H9 (cell line): Measurements from ENCODE around the gene RASGRF2. TPM values are rescaled to one million over a fixed set of nuclear protein-coding genes. Genes with fewer than 3 reads are reported as not detected.

Experiments used
- DNase-seq: peaks from one replicate; pipeline ENCODE4 v3.0.0-alpha.2; 2017
- H2AFZ ChIP-seq: one replicate; pipeline ENCODE4 v1.6.1; 2013; ENCODE audit warnings: mild to moderate bottlenecking, low read length, control low read depth, moderate library complexity
- H2AK5ac ChIP-seq: 2 replicates; pipeline ENCODE4 v1.6.1; 2013; ENCODE audit warnings: low read length, control low read depth, mixed read lengths; ENCODE audit not compliant: insufficient read length
- H2BK120ac ChIP-seq: one replicate; pipeline ENCODE4 v1.6.1; 2013; ENCODE audit warnings: low read depth, mild to moderate bottlenecking, low read length, control low read depth, inconsistent platforms; ENCODE audit not compliant: poor library complexity, severe bottlenecking
- H2BK12ac ChIP-seq: 2 replicates; pipeline ENCODE4 v1.6.1; 2013; ENCODE audit warnings: low read length, control low read depth, mixed read lengths, low read depth; ENCODE audit not compliant: insufficient read length
- H2BK15ac ChIP-seq: 2 replicates; pipeline ENCODE4 v1.6.1; 2013; ENCODE audit warnings: low read depth, low read length, control low read depth
- H2BK20ac ChIP-seq: one replicate; pipeline ENCODE4 v1.6.1; 2013; ENCODE audit warnings: low read depth, mild to moderate bottlenecking, low read length, control low read depth, inconsistent platforms; ENCODE audit not compliant: poor library complexity, severe bottlenecking
- H2BK5ac ChIP-seq: 2 replicates; pipeline ENCODE4 v1.6.1; 2013; ENCODE audit warnings: low read length, control low read depth, mixed read lengths; ENCODE audit not compliant: insufficient read length
- H3K14ac ChIP-seq: 2 replicates; pipeline ENCODE4 v1.6.1; 2013; ENCODE audit warnings: low read length, control low read depth; ENCODE audit not compliant: insufficient read depth
- H3K18ac ChIP-seq: 2 replicates; pipeline ENCODE4 v1.6.1; 2013; ENCODE audit warnings: low read depth, mild to moderate bottlenecking, mixed read lengths, low read length, control low read depth; ENCODE audit not compliant: insufficient read length
- H3K23ac ChIP-seq: 2 replicates; pipeline ENCODE4 v1.6.1; 2013; ENCODE audit warnings: low read length, control low read depth, mixed read lengths, low read depth; ENCODE audit not compliant: insufficient read length
- H3K23me2 ChIP-seq: 2 replicates; pipeline ENCODE4 v1.6.1; 2013; ENCODE audit warnings: low read depth, mild to moderate bottlenecking, mixed read lengths, low read length, control low read depth; ENCODE audit not compliant: insufficient read length, poor library complexity, severe bottlenecking
- H3K27ac ChIP-seq: 2 replicates; pipeline ENCODE4 v1.5.1; 2013; ENCODE audit warnings: low read length, control low read depth, mixed read lengths, low read depth; ENCODE audit not compliant: insufficient read length
- H3K27me3 ChIP-seq: 2 replicates; pipeline ENCODE4 v1.6.1; 2013; ENCODE audit warnings: low read length, control low read depth, inconsistent platforms; ENCODE audit not compliant: insufficient read depth
- H3K4ac ChIP-seq: 2 replicates; pipeline ENCODE4 v1.6.1; 2013; ENCODE audit warnings: low read depth, mild to moderate bottlenecking, control low read depth, inconsistent platforms, low read length, moderate library complexity
- H3K4me1 ChIP-seq: 2 replicates; pipeline ENCODE4 v1.6.1; 2013; ENCODE audit warnings: low read length, control low read depth, inconsistent platforms; ENCODE audit not compliant: insufficient read depth
- H3K4me2 ChIP-seq: 2 replicates; pipeline ENCODE4 v1.6.1; 2013; ENCODE audit warnings: low read length, control low read depth, mixed read lengths; ENCODE audit not compliant: insufficient read length, insufficient read depth
- H3K56ac ChIP-seq: 2 replicates; pipeline ENCODE4 v1.6.1; 2013; ENCODE audit warnings: low read depth, mild to moderate bottlenecking, mixed read lengths, low read length, control low read depth; ENCODE audit not compliant: insufficient read length
- H3K79me1 ChIP-seq: 2 replicates; pipeline ENCODE4 v1.6.1; 2013; ENCODE audit warnings: low read depth, mild to moderate bottlenecking, moderate library complexity, low read length, control low read depth, inconsistent platforms; ENCODE audit not compliant: insufficient read depth, poor library complexity, severe bottlenecking
- H3K79me2 ChIP-seq: 2 replicates; pipeline ENCODE4 v1.6.1; 2013; ENCODE audit warnings: low read length, control low read depth, inconsistent platforms; ENCODE audit not compliant: insufficient read depth
- H3K9ac ChIP-seq: 2 replicates; pipeline ENCODE4 v1.6.1; 2013; ENCODE audit warnings: low read length, control low read depth, mixed read lengths; ENCODE audit not compliant: insufficient read length; ENCODE audit errors: extremely low read depth
- H3K9me3 ChIP-seq: one replicate; pipeline ENCODE4 v1.6.1; 2013; ENCODE audit warnings: low read depth, low read length, inconsistent platforms; ENCODE audit not compliant: control insufficient read depth
- H3T11ph ChIP-seq: one replicate; pipeline ENCODE4 v1.6.1; 2013; ENCODE audit warnings: mild to moderate bottlenecking, low read length, control low read depth, inconsistent platforms
- H4K20me1 ChIP-seq: one replicate; pipeline ENCODE4 v1.6.1; 2013; ENCODE audit not compliant: control insufficient read depth, insufficient read length, insufficient read depth
- H4K5ac ChIP-seq: 2 replicates; pipeline ENCODE4 v1.6.1; 2013; ENCODE audit warnings: low read depth, mild to moderate bottlenecking, mixed read lengths, low read length, control low read depth; ENCODE audit not compliant: insufficient read length
- H4K8ac ChIP-seq: replicated peaks from 2 replicates; pipeline ENCODE4 v1.6.1; 2013; ENCODE audit warnings: low read length, control low read depth, mixed read lengths, low read depth; ENCODE audit not compliant: insufficient read length
- H4K91ac ChIP-seq: 2 replicates; pipeline ENCODE4 v1.6.1; 2013; ENCODE audit warnings: low read depth, mild to moderate bottlenecking, moderate library complexity, mixed read lengths, low read length, control low read depth; ENCODE audit not compliant: insufficient read length
- H3K27ac Mint-ChIP-seq, 3 experiments: 2 replicates in 2 of 3; 3 replicates in 1 of 3; pipeline ENCODE4 v1.8.0; 2020 to 2021; ENCODE audit warnings: mixed read lengths in 3 of 3, mild to moderate bottlenecking in 1 of 3, moderate library complexity in 1 of 3
- H3K27me3 Mint-ChIP-seq: 2 replicates; pipeline ENCODE4 v1.8.0; 2021; ENCODE audit warnings: low read depth, mild to moderate bottlenecking, moderate library complexity, mixed read lengths
- H3K36me3 Mint-ChIP-seq, 3 experiments: 2 replicates in 2 of 3; 3 replicates in 1 of 3; pipeline ENCODE4 v1.8.0; 2020 to 2021; ENCODE audit warnings: low read depth in 3 of 3, mixed read lengths in 3 of 3; ENCODE audit not compliant: insufficient read depth in 1 of 3
- H3K4me1 Mint-ChIP-seq, 2 experiments: 2 replicates each; pipeline ENCODE4 v1.8.0; 2020; ENCODE audit warnings: mixed read lengths in 2 of 2
- H3K4me3 Mint-ChIP-seq, 2 experiments: 2 replicates in 1 of 2; 3 replicates in 1 of 2; pipeline ENCODE4 v1.8.0; 2020 to 2021; ENCODE audit warnings: mild to moderate bottlenecking in 2 of 2, mixed read lengths in 2 of 2, moderate library complexity in 1 of 2
- H3K9me3 Mint-ChIP-seq, 2 experiments: 2 replicates in 1 of 2; 3 replicates in 1 of 2; pipeline ENCODE4 v1.8.0; 2020; ENCODE audit warnings: mild to moderate bottlenecking in 2 of 2, mixed read lengths in 2 of 2, moderate library complexity in 1 of 2
- WGBS: extraction: QIAGEN DNeasy Blood & Tissue Kit; methylation state at CpG from one replicate; pipeline ENCODE4 v1.1.7; 2013; ENCODE audit warnings: missing lambda C conversion rate, low lambda C conversion rate, mixed read lengths; ENCODE audit not compliant: insufficient read length; ENCODE audit errors: extremely low coverage; 5-methylcytosine and 5-hydroxymethylcytosine counted together
- total RNA-seq: library from RNA; stranded (reverse); gene quantifications from 2 replicates; pipeline ENCODE4 v1.2.1, GENCODE V29; 2021
- TF ChIP-seq, protein P1 (sequence below): fragments of 200-600 bp; sonication (generic); conservative IDR thresholded peaks from 3 replicates; pipeline ENCODE4 v1.8.0; 2021; ENCODE audit warnings: antibody characterized with exemption, mild to moderate bottlenecking

RASGRF2 gene
- total RNA-seq, 1 experiment from 2014 or later = 13.5 TPM

DNA sequence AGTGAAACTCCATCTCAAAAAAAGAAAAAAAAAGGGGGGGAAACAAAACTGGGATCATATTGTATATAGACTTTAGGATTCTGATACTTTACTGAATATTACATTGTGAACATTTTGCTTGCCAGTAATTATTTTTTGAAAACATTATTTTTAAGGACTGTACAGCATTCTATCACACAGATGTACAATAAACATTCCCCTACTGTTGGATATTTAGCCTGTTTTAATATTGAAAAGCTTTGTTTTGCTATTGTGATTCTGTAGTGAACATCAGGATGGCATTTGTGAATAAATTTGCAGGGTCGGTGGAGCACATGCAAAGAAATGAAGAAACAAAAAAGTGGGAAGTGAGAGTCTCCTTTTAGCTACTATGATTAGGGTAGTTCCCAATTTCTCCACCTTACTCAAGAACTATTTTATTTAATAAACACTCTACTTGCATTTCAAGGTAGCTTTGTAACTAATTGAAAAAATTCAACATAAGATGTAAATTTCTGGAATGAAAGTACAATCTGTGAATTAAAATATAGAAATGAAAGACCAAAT, 18.7 kb downstream of the RASGRF2 start:
- no peak overlapping the region for H3K18ac ChIP-seq
- no peak overlapping the region for H4K5ac ChIP-seq
- no peak overlapping the region for H3K27ac ChIP-seq
- H2BK5ac ChIP-seq = no peak overlapping the region
- no peaks in the 10 kb centered on the region for H3K9me3 Mint-ChIP-seq
- peaks cover 11% of the 10 kb centered on the region; the same call in 1 of the 2 replicates for H3K79me2 ChIP-seq
- H4K8ac ChIP-seq = no peak overlapping the region
- no peaks in the 10 kb centered on the region for H4K20me1 ChIP-seq
- no peak overlapping the region for H3T11ph ChIP-seq
- H3K27me3 ChIP-seq = no peaks in the 10 kb centered on the region
- no peaks in the 10 kb centered on the region for H3K27me3 Mint-ChIP-seq
- H3K9ac ChIP-seq = no peak overlapping the region
- H3K23ac ChIP-seq = no peak overlapping the region
- DNase-seq = no peak
- no peak overlapping the region for H3K4ac ChIP-seq
- H2BK15ac ChIP-seq = no peak overlapping the region
- H3K4me2 ChIP-seq = no peak overlapping the region
- no peak overlapping the region for H4K91ac ChIP-seq
- TF ChIP-seq, protein P1, sequence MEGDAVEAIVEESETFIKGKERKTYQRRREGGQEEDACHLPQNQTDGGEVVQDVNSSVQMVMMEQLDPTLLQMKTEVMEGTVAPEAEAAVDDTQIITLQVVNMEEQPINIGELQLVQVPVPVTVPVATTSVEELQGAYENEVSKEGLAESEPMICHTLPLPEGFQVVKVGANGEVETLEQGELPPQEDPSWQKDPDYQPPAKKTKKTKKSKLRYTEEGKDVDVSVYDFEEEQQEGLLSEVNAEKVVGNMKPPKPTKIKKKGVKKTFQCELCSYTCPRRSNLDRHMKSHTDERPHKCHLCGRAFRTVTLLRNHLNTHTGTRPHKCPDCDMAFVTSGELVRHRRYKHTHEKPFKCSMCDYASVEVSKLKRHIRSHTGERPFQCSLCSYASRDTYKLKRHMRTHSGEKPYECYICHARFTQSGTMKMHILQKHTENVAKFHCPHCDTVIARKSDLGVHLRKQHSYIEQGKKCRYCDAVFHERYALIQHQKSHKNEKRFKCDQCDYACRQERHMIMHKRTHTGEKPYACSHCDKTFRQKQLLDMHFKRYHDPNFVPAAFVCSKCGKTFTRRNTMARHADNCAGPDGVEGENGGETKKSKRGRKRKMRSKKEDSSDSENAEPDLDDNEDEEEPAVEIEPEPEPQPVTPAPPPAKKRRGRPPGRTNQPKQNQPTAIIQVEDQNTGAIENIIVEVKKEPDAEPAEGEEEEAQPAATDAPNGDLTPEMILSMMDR = no peak
- H3K9me3 ChIP-seq = no peaks in the 10 kb centered on the region
- no peak overlapping the region for H3K56ac ChIP-seq
- no peak overlapping the region for H3K14ac ChIP-seq
- no peak overlapping the region for H2AFZ ChIP-seq
- no peak overlapping the region for H2AK5ac ChIP-seq
- peaks cover 3% of the 10 kb centered on the region for H3K79me1 ChIP-seq
- peaks cover 7% of the 10 kb centered on the region; the same call in 1 of the 2 replicates for H3K4me1 ChIP-seq
- no peaks in the 10 kb centered on the region for H3K23me2 ChIP-seq
- H2BK120ac ChIP-seq = no peak overlapping the region
- no peak overlapping the region for H3K27ac Mint-ChIP-seq
- WGBS = no CpG with 5 or more reads among the region's 1 CpG
- no peaks in the 10 kb centered on the region for H3K36me3 Mint-ChIP-seq
- H2BK12ac ChIP-seq = no peak overlapping the region
- H3K4me1 Mint-ChIP-seq = peaks cover 8 to 22% of the 10 kb centered on the region in 2 experiments; a peak in 3 of 4 replicates
- no peak overlapping the region for H2BK20ac ChIP-seq
- no peak overlapping the region for H3K4me3 Mint-ChIP-seq
